M059J (cell line): ENCODE data around the gene FAM217A. TPM values are rescaled to one million over a fixed set of nuclear protein-coding genes. Genes with fewer than 3 reads are reported as not detected.
A peak's percentile ranks its signal among the peaks of the same experiment; 100 is the strongest.
"Not testable (repeated sequence)": the region's sequence is repeated elsewhere in the genome, so short reads cannot be mapped to it uniquely, and the experiment has no call there.

ENCODE experiments used
- DNase-seq: peaks from one replicate; pipeline ENCODE4 v3.0.0-alpha.2; 2012; ENCODE audit warnings: low read depth
- total RNA-seq: library from RNA; depleted of rRNA; stranded (reverse); fragments of >200 nt; shearing (Covaris generic); gene quantifications from 2 replicates; pipeline ENCODE4 v1.2.3, GENCODE V29; 2014; rRNA removed

FAM217A gene, protein sequence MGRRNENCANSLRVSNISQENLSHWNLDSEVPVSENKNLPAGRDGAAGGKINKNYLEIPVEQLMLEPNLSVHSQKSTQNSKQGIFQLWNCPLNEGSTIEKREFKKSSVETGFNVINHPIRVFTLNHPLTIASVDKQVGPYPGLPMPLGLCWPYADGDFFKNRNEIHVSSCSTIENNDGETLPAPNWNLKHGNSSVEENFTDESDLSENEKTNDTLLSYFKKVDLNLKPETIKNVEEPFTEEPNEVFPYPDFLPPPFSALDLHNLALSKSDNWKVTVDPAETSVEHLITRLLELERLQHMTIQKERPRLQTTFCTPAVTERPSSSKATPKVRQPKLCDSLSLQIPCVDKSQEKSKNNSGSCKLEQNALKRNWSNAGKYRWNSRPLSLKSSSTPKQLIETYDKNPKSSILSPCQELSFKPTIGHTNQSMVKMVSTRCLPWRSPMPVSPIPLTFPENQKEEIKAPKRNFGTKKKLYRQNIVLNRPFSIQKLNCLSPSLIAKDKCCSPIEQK
- not detected in 2 replicates for total RNA-seq

DNA sequence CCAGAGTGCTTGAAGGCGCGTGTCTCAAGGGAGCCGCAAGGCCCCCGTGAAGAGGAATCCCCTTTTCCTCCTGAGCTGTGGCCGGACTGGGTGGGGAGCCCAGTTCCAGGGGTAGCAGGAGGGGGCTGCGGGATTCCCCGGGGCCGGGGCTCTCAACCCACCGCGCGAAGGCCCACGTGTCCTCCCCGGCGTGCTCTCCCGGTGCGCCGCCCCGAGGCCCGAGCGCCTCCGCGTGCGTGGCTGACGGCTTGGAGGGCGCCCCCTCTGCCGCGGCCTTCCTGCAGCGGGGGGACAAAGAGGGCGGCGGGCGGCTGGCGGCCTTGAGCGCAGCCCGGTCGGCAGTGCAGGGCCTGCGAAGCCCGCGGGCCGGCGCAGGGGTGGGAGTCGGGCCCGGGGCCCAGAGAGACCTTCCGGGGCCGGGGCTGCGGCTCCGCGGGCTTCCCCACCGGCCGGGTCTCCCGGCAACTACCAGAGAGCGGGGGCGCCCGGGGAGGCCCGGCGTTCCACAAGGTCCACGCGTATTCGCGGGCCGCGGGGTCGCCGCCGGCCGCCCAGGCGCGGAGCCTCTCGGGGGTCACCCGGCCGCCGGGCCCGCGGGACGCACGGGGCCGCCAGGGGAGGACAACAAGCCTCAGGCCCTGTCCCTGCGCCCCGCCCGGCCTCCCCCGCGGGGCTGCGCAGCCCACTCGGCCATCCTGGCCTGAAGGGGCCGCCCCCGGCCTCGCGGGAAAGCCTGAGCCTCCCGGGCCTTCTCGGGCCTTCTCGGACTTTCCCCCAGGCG, at the start of gene FAM217A:
Gene FAM217A, minus strand, starts transcription at position 447 of the 781 bp plus-strand sequence. CDS start 1,723 bp downstream, outside the sequence.
- no peak for DNase-seq

DNA sequence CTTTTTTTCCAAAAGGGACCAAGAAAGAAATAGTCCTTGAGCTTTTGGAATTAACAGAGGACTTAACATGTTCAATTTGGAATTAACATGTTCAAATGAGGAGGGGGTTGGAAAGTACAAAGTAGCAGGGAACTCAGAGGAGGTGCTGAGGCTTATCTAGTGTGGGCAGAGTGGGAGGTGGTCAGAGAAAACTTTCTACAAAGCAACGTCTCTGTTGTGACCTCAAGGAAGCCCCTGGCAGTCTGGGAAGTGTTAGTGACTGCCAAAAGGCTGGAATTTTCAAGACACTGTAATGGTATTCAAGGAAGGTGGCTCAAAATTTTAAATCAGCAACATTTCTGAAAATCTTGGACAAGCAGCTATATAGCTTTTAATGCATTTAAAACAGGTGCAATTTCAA, 49.1 kb upstream of the FAM217A start:
- no peak for DNase-seq

DNA sequence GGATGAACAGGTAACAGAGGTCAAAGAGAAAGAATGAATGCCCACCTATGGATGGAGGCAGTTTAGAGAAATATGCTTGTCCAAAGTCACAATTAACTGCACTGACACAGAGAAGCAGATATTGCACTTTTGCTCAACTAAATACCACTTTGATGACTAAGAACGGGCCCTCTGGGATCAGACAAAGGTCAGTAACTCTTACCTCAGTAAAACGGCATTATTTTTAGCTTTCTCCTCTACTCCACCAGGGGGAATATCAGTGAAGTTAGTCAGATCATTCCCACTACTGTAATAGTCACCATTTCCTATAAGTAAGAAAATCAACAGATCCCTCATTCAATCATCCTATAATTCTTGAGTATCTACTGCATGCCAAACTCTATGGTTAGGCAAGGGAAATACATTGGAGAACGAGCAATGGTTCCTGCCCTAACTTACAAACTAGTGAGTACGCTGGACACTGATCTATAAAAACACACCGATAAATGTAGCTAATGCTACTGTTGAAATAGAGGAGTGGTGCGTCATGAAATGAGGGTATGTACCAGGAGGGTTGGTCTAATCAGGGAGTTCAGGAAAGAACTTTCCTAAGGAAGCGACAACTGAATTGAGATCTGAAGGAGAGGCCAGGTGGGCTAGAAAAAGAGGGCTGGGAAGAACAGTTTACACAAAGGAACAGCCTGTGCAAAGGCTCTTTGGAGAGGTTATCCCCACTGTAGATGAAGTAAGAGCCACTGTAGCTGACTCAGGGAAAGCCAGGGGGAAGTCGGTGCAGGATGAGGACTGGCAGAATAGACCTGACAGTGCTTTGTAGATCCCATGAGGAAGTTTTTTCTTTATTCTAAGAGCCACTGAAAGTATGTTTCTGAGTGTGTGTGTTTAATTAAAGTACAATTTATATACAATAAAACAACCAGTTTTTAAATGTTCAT, 47.3 kb upstream of the FAM217A start:
- DNase-seq = peak; percentile 95

DNA sequence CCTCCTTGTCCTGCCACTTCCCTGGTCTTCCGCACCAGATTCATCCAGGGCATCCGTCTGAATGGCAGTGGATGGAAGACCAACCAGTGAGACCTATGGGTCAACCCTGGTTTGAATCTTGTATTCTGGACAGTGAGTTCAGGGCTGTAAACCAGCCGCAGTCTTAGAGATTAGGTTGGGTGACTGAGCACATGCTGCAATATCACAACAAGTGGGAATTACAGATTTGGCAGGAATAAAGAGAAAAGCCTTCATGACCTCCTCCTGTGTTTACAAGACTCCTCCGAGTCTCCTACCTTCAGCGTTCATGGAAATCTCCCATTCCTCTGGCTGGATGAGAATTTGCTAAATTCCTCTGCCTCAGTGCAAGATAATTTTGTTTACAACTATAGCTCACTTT, 46.6 kb upstream of the FAM217A start:
- DNase-seq = no peak

DNA sequence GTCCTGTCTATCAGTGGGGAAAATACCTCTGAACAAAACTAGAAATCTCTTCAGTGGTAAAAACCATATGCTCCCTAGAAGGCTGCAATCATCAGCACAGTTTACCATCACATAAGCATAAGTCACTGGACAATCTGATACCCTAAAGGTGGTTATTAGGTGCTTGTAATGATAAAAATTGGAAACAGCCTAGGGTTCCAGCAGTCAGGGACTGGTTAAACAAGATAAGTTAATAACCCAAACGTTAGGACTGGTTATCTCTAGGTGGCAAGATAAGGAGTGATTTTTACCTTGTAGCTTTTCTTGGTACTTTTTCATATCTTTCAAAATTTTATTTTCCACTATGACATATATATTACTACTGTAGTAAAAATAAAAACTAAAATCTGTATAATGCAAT, 45.4 kb upstream of the FAM217A start:
- DNase-seq = no peak

DNA sequence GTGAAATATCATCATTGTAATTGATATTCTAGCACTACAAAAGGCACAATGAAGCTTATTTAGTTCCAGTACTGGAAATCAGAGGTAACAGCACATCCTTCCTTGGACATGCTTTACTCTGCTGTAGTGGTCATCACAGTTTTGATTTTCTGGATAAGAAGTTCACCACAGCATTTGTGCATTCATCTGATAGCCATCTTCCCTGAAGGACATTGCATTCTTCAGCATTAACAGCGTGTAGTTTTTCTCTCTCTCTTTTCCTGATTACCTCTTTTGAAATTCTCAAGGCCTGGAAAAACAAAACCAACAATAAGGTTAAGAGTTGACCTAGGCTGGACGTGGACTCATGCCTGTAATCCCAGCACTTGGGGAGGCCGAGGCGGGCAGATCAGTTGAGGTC, 36.8 kb upstream of the FAM217A start:
- DNase-seq = no peak

DNA sequence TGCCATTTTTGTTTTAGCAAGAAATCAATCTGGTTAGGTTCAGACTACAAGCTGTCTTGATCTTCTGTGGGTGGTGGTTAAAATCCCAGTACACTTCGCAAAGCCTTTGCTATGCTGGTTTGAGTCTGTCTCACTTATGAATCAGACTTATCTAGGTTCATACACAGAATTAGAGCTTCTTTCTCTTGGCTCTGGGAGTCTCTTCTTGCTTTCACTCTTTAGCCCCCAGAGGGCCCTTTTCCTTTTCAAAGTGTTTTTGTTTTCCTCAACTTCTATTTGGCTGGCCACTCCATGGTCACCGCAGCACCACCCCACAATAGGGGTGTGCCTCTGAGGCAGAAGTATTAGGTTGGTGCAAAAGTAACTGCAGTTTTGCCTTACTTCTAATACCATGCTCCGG, 35.2 kb upstream of the FAM217A start:
- DNase-seq = no peak

DNA sequence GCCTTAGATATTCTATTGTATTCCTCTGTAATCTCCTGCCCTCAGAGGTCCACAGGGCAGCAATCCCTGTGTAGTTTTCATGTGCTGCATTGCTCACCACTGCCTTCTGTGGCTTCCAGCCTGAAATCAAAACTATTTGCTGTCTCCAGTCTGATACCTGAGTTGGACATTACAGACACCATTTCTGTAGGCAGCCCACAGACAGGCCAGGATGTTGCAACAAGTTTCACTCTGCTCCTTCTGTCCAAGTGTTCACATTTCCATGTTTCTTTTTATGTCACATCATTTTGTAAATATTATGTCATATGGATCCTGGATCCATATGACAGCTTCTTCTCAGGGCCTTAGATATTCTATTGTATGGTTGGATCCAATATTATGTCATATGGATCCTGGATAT, 34.7 kb upstream of the FAM217A start:
- no peak for DNase-seq

DNA sequence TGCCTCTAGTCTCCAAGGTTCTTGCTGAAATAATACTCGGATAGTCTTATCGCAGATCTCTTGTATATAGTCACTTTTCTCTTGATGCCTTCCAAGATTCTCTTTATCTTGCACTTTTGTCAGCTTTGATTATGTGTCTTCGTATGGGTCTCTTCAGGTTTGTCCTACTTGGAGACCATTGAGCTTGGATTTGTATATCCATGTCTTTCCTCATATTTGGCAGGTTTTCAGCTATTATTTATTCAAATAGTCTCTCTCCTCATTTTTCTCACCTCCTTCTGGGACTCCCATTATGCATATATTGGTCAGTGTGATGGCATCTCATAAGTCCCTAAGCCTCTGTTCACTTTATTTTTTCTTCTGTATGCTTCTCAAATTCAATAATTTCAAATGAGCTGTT, 33.4 kb upstream of the FAM217A start:
- no peak for DNase-seq

DNA sequence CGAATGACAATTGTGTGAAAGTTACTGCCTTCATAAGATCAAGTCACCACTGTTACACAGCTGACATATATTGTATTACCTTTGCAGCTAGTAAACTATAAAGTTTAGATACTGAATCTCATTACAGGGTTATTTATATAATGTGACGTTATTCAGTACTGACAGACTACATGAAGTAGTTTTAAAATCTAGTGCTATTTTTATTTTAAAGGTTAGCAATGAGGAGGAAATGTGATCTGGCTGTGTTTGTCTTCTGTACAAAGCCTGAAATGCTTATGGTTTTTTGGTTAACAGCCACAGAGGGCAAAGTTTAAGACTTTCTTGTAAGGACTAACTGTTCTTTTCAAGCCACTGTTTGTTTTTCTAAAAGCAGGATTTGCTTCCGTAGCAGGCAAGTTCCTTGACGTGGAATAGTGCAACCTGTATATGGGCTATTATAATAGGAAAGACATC, 30.5 kb upstream of the FAM217A start:
- DNase-seq = peak; percentile 78

DNA sequence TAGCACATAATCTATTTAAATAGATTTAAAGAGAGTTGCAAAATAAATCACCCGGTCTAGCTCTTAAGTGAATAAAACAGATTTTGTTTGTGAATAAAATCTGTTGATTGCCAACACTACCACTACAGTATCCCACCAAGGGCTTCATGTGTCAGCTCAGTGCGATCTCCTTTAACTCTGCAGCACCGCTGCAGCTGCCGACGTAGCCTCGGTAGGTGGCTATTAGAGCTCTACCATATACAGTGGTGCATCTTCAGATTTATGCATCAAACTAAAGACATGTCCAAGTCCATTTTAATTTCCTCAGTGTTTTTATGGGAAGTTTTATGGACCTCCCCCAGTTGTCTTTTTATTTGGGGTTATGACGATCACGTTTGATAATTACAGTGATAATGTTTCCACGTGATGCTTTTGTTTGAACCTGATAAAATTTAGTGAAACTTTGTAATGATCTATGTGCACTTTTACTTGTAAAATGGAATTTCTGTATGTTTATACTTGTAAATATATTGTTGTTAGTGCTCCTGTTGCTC, 29.7 kb upstream of the FAM217A start:
- no peak for DNase-seq

DNA sequence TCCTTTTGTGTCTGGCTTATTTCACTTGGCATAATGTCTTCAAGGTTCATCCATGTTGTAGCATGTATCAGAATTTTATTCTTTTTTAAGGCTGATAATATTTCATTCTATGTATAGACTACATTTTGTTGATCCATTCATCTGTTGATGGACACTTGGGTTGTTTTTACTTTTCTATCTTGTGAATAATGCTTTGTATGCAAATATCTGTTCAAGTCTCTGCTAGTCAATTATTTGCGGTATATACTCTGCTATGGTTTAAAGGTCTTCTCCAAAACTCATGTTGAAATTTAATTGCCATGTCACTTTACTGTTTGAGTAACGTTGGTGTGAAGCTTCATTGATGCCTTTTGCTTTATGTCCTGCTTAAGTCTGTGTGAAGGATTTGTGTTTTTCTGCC, 28.9 kb upstream of the FAM217A start:
- DNase-seq = no peak

DNA sequence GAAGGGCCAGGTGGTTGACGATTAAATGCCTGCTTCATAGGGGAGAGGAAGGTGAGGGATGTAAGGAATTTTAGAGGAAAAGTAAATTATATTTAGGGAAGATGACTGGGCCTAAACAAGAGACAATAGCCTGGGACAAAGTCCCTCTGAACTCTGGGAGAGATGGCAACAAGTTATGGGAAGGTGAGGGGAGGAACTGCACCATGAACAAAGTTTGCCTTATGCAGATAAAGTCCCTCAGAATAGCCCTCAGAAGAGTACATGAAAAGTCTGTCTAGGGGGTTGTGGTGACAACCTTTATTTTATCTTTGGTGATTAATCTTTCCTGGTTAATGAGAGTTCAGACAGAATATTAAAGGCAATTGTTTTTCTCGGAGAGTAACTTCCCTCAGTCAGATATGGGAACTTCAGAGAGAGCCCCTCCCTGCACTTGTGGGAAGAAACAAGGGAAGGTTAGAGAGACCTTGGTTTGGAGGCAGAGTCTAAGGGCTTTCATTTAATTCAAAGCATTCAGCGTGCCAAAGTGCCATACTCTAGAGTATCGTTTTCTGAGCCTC, 27.1 kb upstream of the FAM217A start:
- DNase-seq = no peak

DNA sequence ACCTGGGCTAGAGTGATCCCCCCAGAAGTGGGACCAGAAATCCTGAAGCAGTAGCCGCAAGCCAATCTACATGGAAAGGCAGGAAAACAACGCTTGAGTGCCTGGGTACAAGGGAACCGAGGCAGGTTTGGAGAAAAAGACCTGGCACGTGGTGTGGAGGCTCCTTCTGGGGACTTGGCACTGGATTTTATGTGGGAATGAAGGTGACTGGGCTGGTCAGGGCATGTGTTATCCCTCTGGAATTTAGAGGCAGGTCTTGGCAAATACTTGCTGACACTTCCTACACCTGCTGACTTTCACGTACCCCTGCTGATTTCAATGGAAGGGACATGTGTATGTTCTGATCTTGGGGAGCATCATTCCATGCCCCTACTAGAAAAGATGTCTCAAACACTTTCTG, 25.0 kb upstream of the FAM217A start:
- peak; percentile 59 for DNase-seq

DNA sequence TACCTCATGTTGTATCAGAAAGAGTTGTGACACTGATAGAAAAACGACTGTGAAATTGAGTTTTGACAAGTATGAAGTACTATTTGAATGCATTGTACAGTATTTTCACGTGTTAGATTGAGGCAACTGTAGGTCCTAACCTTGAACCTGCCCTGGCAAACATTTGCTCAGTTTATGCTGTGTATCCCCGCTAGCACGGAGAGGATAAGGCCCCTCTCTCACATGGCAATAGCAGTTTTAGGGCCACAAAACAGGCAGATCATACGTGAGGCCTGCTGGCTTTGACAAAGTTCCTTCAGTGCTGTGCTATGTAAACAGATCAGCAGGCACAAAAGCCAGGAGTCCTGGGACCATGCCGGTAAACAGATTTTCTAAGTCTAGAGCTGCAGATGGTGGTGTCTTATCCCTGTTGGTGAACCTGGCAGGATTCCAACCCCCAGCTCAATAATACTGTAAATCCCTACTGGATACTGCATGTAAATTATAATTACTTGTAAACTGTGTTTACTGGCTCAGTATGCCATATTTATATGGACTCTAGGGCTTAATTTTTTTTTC, 23.8 kb upstream of the FAM217A start:
- DNase-seq = no peak

DNA sequence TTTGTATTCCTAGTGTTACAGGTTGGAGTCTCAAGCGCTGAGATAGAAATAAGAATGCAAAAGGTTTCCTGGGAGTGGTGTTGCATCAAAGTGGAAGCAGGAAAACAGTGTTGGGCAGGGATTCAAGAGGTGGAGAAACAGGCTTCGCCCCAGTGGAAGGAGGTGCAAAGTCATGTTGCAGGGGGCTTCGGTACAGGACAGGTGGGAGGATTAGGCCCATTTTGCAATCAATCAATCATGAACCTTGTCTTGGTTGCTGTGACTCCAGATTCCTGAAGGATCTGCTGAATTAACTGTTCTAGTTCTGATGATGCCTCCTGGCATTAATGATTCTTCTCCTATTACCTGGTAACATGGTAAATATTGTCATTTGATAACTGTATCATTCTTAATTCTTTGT, 22.4 kb upstream of the FAM217A start:
- no peak for DNase-seq

DNA sequence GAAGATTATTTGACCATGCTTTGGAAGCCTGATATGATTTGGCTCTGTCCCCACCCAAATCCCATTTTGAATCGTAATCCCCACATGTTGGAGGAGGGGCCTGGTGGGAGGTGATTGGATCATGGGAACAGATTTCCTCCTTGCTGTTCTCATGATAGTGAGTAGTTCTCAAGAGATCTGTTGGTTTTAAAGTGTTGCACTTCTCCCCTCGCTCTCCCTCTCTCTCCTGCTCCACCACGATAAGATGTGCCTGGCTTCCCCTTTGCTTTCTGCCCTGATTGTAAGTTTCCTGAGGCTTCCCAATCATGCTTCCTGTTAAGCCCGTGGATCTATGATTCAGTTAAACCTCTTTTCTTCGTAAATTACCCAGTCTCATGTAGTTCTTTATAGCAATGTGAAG, 21.7 kb upstream of the FAM217A start:
- no peak for DNase-seq

DNA sequence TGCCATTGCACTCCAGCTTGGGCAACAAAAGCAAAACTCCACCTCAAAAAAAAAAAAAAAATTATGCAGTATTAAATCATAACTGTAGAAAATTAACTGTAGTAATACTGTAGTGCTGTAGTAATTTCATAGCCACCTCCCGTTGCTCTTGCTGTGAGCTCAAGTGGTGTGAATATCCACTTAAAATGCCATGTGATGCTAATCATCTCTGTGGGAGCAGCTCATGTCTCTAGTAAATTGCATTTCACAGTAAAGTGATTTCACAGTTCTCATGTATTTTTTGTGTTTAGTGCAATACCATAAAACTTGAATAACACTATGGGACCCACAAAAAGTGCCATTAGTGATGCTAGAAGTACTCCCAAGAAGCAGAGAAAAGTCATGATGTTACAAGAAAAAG, 14.4 kb upstream of the FAM217A start:
- DNase-seq = no peak

DNA sequence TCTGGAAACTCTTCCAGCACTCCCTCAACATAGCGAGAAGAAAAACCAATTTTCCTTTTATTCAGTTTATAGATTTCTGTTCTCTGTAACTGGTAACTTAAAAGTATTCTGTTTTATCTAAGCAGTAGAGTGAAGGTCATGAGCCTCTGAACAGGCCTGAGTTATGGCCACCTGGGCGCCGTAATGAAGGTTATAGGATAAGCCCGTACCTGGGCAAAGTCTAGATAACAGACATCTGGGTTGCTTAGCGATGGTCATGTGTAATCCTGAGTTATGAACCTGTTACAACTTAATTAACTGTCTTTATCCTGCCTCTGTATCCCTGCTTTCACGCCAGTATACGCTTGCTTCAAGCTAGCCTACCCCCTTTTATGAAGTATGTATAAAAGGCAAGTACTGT, 13.0 kb upstream of the FAM217A start:
- DNase-seq = no peak

DNA sequence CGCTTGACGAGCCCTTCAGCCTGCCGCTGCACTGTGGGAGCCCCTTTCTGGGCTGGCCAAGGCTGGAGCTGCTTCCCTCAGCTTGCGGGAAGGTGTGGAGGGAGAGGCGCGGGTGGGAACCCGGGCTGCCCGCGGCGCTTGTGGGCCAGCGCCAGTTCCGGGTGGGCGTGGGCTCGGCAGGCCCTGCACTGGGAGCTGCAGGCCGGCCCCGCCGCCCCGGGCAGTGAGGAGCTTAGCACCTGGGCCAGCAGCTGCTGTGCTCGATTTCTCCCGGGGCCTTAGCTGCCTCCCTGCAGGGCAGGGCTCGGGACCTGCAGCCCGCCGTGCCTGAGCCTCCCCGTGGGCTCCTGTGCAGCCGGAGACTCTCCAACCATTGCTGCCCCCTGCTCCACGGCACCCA, 11.1 kb upstream of the FAM217A start:
- DNase-seq = not testable (repeated sequence)

DNA sequence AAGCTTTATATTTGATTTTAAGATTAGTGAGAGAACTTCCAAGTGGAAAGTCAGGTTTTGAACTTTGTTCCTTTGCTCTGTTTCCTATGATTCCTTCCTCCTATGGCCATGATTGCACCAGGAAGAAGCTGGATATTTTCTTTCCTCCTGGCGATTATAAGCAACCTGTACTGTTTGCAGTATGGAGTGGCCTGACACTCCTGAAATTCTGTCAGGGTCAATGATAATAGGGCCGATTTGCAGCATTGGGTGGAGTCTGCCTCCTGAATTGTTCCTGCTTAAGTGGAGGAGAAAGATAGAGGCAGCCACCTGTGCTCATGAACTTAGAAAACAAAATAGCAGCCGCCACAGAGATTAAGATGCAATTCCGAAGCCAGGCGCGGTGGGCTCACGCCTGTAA, 9.8 kb upstream of the FAM217A start:
- no peak for DNase-seq
